ENCODE data around the gene IGDCC3.

IGDCC3 gene

DNA sequence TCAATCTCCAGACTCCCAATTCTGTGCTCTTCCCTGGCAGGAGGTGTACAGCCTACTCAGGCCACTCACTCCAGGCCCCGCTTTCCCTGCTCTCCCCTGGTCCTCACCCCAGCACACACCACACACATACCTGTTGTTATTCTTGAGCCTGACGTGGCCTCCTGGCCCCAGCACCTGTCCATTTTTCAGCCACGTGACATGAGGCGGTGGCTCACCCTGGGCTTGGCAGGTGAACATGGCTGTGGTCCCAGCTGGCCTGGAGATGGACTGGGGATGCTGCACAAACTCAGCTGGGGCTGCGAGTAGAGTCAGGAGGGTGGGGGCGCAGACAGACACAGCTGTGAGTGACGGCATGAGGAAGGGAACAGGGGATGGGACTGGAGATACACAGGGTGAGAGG, 46.0 kb downstream of the IGDCC3 start:
- no peaks in the 10 kb centered on the region for H3K36me3 ChIP-seq (ENCODE audit: control insufficient read depth, insufficient read depth, low read length)
- peaks cover 3% of the 10 kb centered on the region for H3K27me3 ChIP-seq (ENCODE audit: control insufficient read depth, insufficient read depth, low read length)
- no peaks in the 10 kb centered on the region for H3K4me1 ChIP-seq (ENCODE audit: control insufficient read depth, insufficient read depth, low read length)
- no peak overlapping the region for H3K9ac ChIP-seq (ENCODE audit: low read length)
- no peak overlapping the region for H3K4me3 ChIP-seq (ENCODE audit: low read length)
- H3K9me3 ChIP-seq (ENCODE audit: control insufficient read depth, low read length): no peaks in the 10 kb centered on the region

DNA sequence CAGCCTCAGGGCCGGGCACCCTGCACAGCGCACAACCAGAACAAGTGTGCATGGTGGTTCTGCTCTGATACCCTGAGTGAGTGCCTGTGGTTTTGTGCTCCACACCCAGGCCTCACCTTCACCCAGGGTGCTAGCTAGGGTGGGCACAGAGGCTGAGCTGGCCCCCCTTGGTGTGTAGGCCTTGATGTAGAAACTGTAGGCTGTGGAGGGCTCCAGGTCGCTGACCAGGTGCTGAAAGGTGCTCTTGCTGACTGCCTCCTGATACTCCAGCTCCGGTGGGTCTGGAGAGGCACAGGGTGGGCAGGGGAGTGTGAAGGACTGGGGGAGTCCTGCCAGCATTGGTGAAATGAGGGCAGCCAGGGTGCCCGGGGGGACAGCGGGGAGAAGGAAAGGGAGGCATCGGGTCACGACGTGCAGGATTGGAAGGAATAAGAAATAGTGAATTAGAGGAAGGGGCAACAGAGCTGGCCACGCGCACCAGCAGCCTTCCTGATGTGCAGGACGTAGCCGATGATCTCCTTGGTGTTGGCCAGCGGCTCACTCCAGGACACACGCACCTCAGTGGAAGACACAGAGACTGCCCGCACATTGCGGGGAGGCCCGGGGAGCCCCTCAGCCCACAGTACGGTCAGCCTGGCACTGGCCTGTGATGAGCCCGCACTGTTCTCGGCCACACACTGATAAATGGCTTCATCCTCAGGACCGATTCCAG, 46.7 kb downstream of the IGDCC3 start:
- Histone ChIP-seq H3K27me3 (ENCODE audit: control insufficient read depth, insufficient read depth, low read length) (peaks cover 3% of the 10 kb centered on the region), H3K4me3 (ENCODE audit: low read length) (no peak overlapping the region), H3K4me1 (ENCODE audit: control insufficient read depth, insufficient read depth, low read length) (no peaks in the 10 kb centered on the region), H3K9ac (ENCODE audit: low read length) (no peak overlapping the region), H3K36me3 (ENCODE audit: control insufficient read depth, insufficient read depth, low read length) (no peaks in the 10 kb centered on the region), H3K9me3 (ENCODE audit: control insufficient read depth, low read length) (no peaks in the 10 kb centered on the region)

DNA sequence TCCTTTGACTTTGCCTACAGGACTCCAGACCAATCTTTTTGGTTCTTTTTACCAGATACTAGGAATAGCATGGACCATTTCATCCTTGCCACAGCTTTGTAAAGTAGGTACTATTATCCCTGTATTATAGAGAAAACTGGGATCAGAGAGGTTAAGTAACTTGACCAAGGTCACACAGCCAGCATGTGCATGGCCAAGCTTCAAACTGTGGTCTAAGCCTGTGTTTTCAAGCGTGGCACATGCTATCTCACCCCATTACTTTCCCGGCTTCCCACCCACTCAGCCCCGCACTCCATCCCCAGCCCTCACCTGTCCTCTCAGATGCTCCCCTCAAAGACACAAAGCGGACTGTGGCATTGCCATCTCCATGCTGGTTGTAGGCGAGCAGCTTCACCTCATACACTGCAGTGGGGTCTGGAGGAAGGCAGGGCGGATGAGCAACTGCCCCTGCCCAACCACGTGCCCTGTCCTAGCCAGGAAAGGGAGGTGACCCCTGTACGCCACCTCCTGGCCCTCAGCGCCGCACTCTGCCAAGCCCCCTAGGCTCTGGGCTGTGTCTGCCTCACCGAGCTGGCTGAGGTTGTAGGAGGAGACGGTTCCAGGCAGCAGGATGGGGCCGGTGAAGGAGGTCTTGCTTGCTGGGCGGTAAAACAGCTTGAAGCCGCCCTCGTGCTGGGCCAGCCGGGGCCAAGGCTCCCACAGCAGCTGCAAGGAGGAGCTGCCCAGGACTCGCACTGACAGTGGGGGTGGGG, 47.6 kb downstream of the IGDCC3 start:
- Histone ChIP-seq H3K36me3 (ENCODE audit: control insufficient read depth, insufficient read depth, low read length) (no peaks in the 10 kb centered on the region), H3K27me3 (ENCODE audit: control insufficient read depth, insufficient read depth, low read length) (peaks cover 3% of the 10 kb centered on the region), H3K4me1 (ENCODE audit: control insufficient read depth, insufficient read depth, low read length) (no peaks in the 10 kb centered on the region), H3K9me3 (ENCODE audit: control insufficient read depth, low read length) (no peaks in the 10 kb centered on the region), H3K4me3 (ENCODE audit: low read length) (no peak overlapping the region), H3K9ac (ENCODE audit: low read length) (no peak overlapping the region)

DNA sequence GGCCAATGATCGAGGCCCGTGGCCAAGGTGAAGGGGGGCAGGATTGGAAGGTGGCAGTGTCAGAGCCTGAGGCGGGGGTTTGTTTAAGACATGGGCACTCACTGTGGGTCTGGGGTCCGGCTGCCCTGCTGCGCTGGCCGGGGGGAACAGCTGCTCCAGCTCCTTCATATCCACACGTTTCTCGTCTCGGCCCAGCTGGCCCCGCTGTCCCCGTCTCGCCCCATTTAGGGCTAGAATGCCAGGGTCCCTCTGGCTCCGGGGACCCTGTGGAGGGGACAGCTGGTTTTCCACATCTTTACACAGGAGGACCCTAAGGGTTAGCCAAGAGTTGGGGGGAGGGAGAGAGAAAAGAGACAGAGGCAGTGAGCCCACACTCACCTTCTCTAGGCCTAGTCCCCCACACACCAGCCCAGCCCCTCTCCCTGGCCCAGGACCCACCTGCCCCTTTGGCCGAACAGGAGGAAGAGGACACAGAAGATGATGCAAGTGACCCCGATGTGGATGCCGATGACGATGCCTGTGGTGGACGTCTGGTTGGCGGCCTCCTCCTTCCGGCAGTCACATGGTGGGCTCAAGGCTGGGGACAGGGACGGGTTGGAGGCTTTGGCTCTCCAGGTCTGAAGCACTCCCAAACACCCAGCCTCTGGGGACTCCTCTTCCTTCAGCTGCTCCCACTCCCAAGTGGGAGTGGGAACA, 48.4 kb downstream of the IGDCC3 start:
- Histone ChIP-seq H3K9ac (ENCODE audit: low read length) (no peak overlapping the region), H3K9me3 (ENCODE audit: control insufficient read depth, low read length) (no peaks in the 10 kb centered on the region), H3K36me3 (ENCODE audit: control insufficient read depth, insufficient read depth, low read length) (no peaks in the 10 kb centered on the region), H3K4me3 (ENCODE audit: low read length) (no peak overlapping the region), H3K27me3 (ENCODE audit: control insufficient read depth, insufficient read depth, low read length) (peaks cover 3% of the 10 kb centered on the region), H3K4me1 (ENCODE audit: control insufficient read depth, insufficient read depth, low read length) (no peaks in the 10 kb centered on the region)

DNA sequence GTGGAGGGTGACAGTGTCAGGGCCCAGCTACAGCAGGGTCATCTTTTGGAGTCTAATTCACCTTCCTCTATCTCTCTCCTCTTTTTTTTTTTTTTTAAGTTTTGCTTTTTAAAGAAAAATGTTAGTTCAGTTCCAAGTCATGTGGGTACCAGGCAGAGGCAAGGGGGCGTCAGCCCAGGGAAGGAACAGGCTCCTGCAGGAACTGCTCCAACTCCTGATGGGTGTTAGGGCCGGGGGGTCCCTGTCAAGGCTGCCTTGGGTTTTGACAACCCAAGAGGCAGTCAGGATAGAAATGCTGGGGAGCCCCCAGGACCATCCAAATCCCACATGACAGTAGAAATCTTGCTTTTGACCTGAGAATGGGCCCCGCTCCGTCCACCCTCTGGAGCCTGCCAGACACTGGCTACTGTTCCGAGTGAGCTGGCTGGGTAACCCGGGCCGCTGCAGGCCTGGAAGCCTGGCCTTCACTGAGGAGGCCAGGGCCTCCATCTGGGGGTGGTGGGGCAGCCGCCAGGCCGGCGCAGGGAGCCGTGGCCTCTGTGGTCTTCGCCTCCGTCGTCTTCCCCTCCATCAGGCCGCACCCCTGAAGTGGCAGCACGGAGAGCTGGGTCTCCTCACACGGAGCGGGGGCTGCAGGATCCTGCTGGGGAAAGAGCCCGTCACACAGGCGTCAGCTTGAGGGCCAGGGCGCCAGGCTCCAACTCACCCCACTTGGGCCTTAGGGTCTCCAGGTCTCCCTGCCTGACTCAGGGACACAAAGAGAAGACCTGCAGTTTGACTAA, 49.1 kb downstream of the IGDCC3 start:
- Histone ChIP-seq H3K27me3 (ENCODE audit: control insufficient read depth, insufficient read depth, low read length) (peaks cover 3% of the 10 kb centered on the region), H3K36me3 (ENCODE audit: control insufficient read depth, insufficient read depth, low read length) (no peaks in the 10 kb centered on the region), H3K9ac (ENCODE audit: low read length) (no peak overlapping the region), H3K4me1 (ENCODE audit: control insufficient read depth, insufficient read depth, low read length) (no peaks in the 10 kb centered on the region), H3K4me3 (ENCODE audit: low read length) (no peak overlapping the region), H3K9me3 (ENCODE audit: control insufficient read depth, low read length) (no peaks in the 10 kb centered on the region)

DNA sequence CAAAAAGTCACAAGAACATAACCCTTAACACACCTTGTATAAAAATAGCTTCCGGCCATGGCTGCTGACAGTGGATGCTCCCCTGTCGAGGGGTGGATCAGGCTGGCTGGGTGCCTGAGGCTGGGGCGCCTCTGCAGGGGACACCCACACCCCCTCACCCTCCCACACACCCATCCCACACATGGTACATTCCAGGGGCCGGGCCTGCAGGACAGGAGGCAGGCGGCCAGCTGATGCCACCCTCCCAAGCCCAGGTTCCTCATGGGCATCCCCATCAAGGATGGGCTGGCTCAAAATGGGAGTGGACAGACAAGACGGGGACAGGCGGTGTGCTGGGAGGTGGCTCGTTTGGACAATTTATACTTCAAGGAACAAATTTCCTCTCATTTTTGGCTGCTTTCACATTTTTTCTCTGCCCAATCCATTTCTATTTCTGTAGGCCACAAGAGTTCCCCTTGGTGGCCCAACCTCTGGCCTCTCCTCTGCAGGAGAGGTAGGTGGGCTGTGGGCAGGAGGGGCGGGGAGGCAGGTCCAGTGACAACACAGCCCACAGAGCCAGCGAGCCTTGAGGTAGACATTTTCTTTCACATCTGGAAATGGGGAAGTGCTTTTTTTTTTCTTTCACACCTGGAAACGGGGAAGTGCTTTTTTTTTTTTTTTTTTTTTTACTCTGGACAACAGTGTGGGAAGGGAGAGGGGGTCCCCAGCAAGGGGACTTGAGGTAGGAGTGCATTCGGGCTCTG, 50.0 kb downstream of the IGDCC3 start:
- Histone ChIP-seq H3K27me3 (ENCODE audit: control insufficient read depth, insufficient read depth, low read length) (peaks cover 3% of the 10 kb centered on the region), H3K9me3 (ENCODE audit: control insufficient read depth, low read length) (no peaks in the 10 kb centered on the region), H3K4me1 (ENCODE audit: control insufficient read depth, insufficient read depth, low read length) (no peaks in the 10 kb centered on the region), H3K9ac (ENCODE audit: low read length) (no peak overlapping the region), H3K4me3 (ENCODE audit: low read length) (no peak overlapping the region), H3K36me3 (ENCODE audit: control insufficient read depth, insufficient read depth, low read length) (no peaks in the 10 kb centered on the region)

DNA sequence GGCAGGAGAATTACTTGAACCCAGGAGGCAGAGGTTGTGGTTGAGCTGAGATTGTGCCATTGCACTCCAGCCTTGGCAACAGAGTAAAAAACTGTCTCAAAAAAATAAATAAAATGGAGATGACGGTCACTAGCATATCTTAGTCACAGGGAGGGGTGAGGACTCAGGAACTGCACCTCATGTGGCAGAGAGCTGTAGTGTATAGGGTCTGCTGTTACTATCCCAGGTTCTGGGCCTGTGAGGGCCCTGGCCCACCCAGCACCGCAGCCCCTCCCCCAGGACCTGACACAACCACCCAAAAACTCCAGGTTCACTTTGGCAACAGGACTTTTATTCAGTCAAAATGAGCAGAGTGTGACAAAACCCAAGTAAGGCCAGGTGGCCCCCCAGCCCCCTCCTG, 51.0 kb downstream of the IGDCC3 start:
- Histone ChIP-seq H3K4me1 (ENCODE audit: control insufficient read depth, insufficient read depth, low read length) (no peaks in the 10 kb centered on the region), H3K36me3 (ENCODE audit: control insufficient read depth, insufficient read depth, low read length) (no peaks in the 10 kb centered on the region), H3K9me3 (ENCODE audit: control insufficient read depth, low read length) (no peaks in the 10 kb centered on the region), H3K4me3 (ENCODE audit: low read length) (no peak overlapping the region), H3K9ac (ENCODE audit: low read length) (no peak overlapping the region), H3K27me3 (ENCODE audit: control insufficient read depth, insufficient read depth, low read length) (peaks cover 7% of the 10 kb centered on the region)

DNA sequence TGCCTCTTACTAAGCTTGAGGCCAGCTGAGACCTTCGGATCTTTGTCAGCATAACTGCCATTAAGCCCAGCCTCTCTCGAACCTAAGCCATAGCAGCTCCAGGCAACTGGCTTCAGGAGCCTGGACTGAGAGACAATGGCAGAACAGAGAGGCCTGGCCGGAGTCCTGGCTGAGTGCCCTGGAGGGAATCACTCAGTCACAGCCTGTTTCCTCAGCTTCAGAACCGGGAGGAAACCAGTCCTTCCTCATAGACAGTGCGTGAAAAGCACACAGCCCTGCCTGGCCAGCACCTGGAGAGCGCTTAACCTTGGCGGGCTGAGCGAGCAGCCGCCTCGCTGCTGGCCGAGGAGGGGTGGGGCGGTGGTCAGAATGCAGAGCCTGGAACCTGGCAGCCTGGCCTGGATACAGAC, 51.7 kb downstream of the IGDCC3 start:
- no peaks in the 10 kb centered on the region for H3K9me3 ChIP-seq (ENCODE audit: control insufficient read depth, low read length)
- no peaks in the 10 kb centered on the region for H3K36me3 ChIP-seq (ENCODE audit: control insufficient read depth, insufficient read depth, low read length)
- no peak overlapping the region for H3K9ac ChIP-seq (ENCODE audit: low read length)
- H3K4me1 ChIP-seq (ENCODE audit: control insufficient read depth, insufficient read depth, low read length): no peaks in the 10 kb centered on the region
- H3K27me3 ChIP-seq (ENCODE audit: control insufficient read depth, insufficient read depth, low read length): peaks cover 7% of the 10 kb centered on the region
- no peak overlapping the region for H3K4me3 ChIP-seq (ENCODE audit: low read length)

DNA sequence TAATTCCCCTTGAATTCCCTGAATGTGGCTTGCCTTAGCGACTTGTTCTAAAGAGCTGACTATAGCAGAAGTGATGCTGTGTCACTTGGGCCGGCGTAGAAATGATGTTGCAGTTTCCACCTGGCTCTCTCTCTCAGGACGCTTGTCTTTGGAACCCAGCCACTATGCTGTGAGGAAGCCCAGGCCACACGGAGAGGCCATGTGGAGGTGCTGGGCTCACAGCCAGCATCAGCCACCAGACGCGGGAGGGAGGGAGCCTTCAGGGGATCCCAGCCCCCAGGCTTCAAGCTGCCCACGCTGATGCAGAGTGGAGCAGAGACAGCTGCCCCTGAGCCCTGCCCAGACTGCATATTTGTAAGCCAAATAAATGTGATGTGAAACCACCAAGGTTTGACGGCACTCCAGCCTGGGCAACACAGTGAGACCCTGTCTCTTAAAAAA, 54.7 kb downstream of the IGDCC3 start:
- H3K4me1 ChIP-seq (ENCODE audit: control insufficient read depth, insufficient read depth, low read length): no peaks in the 10 kb centered on the region
- no peaks in the 10 kb centered on the region for H3K9me3 ChIP-seq (ENCODE audit: control insufficient read depth, low read length)
- peaks cover 7% of the 10 kb centered on the region for H3K27me3 ChIP-seq (ENCODE audit: control insufficient read depth, insufficient read depth, low read length)
- no peak overlapping the region for H3K9ac ChIP-seq (ENCODE audit: low read length)
- no peaks in the 10 kb centered on the region for H3K36me3 ChIP-seq (ENCODE audit: control insufficient read depth, insufficient read depth, low read length)
- no peak overlapping the region for H3K4me3 ChIP-seq (ENCODE audit: low read length)

DNA sequence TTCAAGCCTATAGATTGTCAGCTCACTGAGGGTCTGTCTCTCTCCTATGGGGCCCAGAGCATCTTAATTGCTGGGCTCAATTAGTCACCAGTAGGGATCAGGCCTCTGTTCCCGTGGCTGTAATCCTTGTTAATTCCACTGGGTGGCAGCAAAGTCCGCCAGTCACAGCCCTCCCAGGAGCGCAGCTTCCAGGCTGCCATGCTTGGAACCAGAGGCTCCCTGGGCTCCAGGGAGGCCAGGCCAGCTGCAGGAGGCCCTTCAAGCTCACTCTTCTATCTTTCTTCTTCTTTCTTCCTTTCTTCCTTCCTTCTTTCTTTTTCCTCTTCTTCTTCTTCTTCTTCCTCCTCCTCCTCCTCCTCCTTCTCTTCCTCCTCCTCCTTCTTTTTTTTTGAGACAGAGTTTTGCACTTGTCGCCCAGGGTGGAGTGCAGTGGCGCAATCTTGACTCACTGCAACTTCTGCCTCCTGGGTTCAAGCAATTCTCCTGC, 58.9 kb downstream of the IGDCC3 start:
- H3K9me3 ChIP-seq (ENCODE audit: control insufficient read depth, low read length): no peaks in the 10 kb centered on the region
- H3K4me3 ChIP-seq (ENCODE audit: low read length): no peak overlapping the region
- H3K27me3 ChIP-seq (ENCODE audit: control insufficient read depth, insufficient read depth, low read length): peaks cover 3% of the 10 kb centered on the region
- H3K36me3 ChIP-seq (ENCODE audit: control insufficient read depth, insufficient read depth, low read length): no peaks in the 10 kb centered on the region
- H3K9ac ChIP-seq (ENCODE audit: low read length): no peak overlapping the region
- H3K4me1 ChIP-seq (ENCODE audit: control insufficient read depth, insufficient read depth, low read length): no peaks in the 10 kb centered on the region

DNA sequence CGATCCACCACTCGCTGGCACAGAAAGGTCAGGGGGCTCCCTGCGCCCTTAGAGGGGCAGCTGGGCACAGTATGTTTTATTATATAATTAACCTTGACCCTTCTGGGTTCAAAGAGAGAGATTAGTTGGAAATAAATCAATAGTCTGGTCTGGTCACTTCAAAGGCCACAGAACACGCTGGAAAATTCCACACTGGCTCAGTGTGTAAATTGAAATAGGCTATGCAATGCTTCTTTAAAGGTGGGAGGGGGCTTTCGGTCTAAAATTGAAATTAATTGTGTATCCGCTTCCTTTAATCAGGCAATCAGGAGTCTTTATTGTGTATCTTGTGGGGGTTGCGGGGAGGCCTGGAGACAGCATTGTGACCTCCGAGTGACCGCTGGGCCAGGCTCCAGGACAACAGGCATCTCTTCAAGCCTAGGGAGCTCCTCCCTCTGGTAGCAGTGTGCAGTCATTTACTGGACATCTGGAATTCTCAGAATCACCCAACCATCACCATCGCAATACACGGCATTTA, 65.3 kb downstream of the IGDCC3 start:
- no peak overlapping the region for H3K4me3 ChIP-seq (ENCODE audit: low read length)
- H3K36me3 ChIP-seq (ENCODE audit: control insufficient read depth, insufficient read depth, low read length): no peaks in the 10 kb centered on the region
- no peaks in the 10 kb centered on the region for H3K9me3 ChIP-seq (ENCODE audit: control insufficient read depth, low read length)
- no peaks in the 10 kb centered on the region for H3K4me1 ChIP-seq (ENCODE audit: control insufficient read depth, insufficient read depth, low read length)
- no peaks in the 10 kb centered on the region for H3K27me3 ChIP-seq (ENCODE audit: control insufficient read depth, insufficient read depth, low read length)
- no peak overlapping the region for H3K9ac ChIP-seq (ENCODE audit: low read length)
